GM20431 (cell line): ENCODE measurements around the gene DPP10.

Experiments used
- in situ Hi-C: fragments of 300-500 bp; cut with MseI, MboI; formaldehyde crosslinking; loops from one replicate; pipeline ENCODE4 v1.15.0; 2020; ENCODE audit warnings: low sequenced_read_pairs; ENCODE audit not compliant: unreplicated experiment

The DPP10 gene

GRCh38 chr2:115483666-115484065 is 1041.2 kb downstream of the DPP10 start:
- in situ Hi-C loops, result no loop called here

- in situ Hi-C loops, result no loop called here
These were observed 1042.0 kb downstream of the DPP10 start for GRCh38 chr2:115484486-115484885.

GRCh38 chr2:115484983-115485382 is 1042.5 kb downstream of the DPP10 start:
- in situ Hi-C loops, result no loop called here

GRCh38 chr2:115491186-115491793 is 1048.8 kb downstream of the DPP10 start:
- in situ Hi-C loops, result no loop called here

- in situ Hi-C loops, result no loop called here
These were observed 1062.9 kb downstream of the DPP10 start for GRCh38 chr2:115505331-115505730.

GRCh38 chr2:115520727-115521126 is 1078.3 kb downstream of the DPP10 start:
- in situ Hi-C loops, result no loop called here

GRCh38 chr2:115524452-115524851 is 1082.0 kb downstream of the DPP10 start:
- in situ Hi-C loops, result no loop called here

GRCh38 chr2:115529627-115530026 is 1087.2 kb downstream of the DPP10 start:
- in situ Hi-C loops, result no loop called here

GRCh38 chr2:115533081-115533480 is 1090.6 kb downstream of the DPP10 start:
- in situ Hi-C loops, result no loop called here

GRCh38 chr2:115541814-115542213 is 1099.4 kb downstream of the DPP10 start:
- in situ Hi-C loops, result no loop called here

GRCh38 chr2:115542331-115542730 is 1099.9 kb downstream of the DPP10 start:
- in situ Hi-C loops, result no loop called here

- in situ Hi-C loops, result no loop called here
These were observed 1100.6 kb downstream of the DPP10 start for GRCh38 chr2:115543024-115543423.

GRCh38 chr2:115543461-115543860 is 1101.0 kb downstream of the DPP10 start:
- in situ Hi-C loops, result no loop called here

- in situ Hi-C loops, result no loop called here
These were observed 1107.2 kb downstream of the DPP10 start for GRCh38 chr2:115549611-115550130.

GRCh38 chr2:115552726-115553125 is 1110.3 kb downstream of the DPP10 start:
- in situ Hi-C loops, result no loop called here

GRCh38 chr2:115554153-115554552 is 1111.7 kb downstream of the DPP10 start:
- in situ Hi-C loops, result no loop called here

GRCh38 chr2:115558725-115559124 is 1116.3 kb downstream of the DPP10 start:
- in situ Hi-C loops, result no loop called here

GRCh38 chr2:115560666-115561065 is 1118.2 kb downstream of the DPP10 start:
- in situ Hi-C loops, result no loop called here

GRCh38 chr2:115568643-115569042 is 1126.2 kb downstream of the DPP10 start:
- in situ Hi-C loops, result no loop called here

- in situ Hi-C loops, result no loop called here
These were observed 1127.1 kb downstream of the DPP10 start for GRCh38 chr2:115569547-115569946.

GRCh38 chr2:115572746-115573145 is 1130.3 kb downstream of the DPP10 start:
- in situ Hi-C loops, result no loop called here

- in situ Hi-C loops, result no loop called here
These were observed 1131.3 kb downstream of the DPP10 start for GRCh38 chr2:115573756-115574155.
